Measurements from ENCODE around the gene SYT8. TPM values are rescaled to one million over a fixed set of nuclear protein-coding genes. Genes with fewer than 3 reads are reported as not detected.
"Not testable (repeated sequence)": the region's sequence is repeated elsewhere in the genome, so short reads cannot be mapped to it uniquely, and the experiment has no call there.

SYT8 gene
- total RNA-seq, 2 experiments from 2014 or later, result not detected

DNA sequence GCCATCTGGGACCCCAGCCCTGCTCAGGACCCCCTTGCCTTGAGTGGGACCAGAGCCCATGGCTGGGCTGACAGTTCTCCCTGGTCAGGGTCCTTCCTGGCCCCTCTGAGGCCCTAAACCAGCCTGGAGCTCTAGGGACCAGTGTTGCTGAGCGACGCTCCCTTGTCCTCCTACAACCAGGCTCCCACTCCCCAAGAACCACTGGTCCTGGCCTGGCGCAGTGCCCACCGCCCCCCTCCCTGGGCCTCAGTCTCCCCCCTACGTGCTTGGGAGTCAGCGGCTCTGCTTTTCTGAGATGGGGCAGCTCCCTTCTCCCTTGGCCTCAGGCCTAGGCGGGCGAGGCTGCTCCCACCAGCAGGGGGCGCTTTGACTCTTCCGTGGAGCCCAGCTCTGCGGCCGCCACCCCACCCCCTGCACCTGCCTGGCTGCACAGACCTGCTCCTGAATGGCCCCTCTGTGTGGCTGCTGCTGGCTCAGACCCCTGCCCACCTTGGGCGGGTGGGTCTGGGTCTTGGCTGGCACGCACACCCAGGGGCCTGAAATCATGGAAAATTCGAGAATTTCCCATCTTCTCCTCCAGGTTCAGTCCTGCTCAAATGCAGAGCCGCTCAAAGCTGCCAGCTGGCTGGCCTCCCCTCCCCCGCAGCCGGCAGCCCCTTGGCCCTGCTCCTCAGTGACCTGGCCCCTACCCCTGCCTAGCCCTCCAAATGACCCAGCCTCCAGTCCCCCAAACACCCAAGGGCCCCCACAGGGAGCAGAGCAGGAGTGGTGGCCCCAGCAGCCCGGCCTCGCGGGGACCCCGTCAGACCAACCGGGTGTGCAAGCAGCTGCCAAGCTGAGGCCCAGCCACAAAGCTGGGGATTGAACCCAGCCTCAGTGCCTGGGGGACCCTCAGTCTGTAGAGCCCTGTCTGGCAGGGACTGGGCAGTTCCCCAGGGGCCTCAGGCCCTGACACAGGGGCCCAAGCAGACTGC, 47.8 kb downstream of the SYT8 start:
- Mint-ChIP-seq H3K4me3 (no peak overlapping the region), H3K9me3 (no peaks in the 10 kb centered on the region), H3K4me1 (peaks cover 3% of the 10 kb centered on the region), H3K27me3 (no peaks in the 10 kb centered on the region), H3K27ac (no peak overlapping the region), H3K36me3 (peaks cover 3% of the 10 kb centered on the region)
- peak; percentile 89 for DNase-seq
- POLR2A ChIA-PET, result interaction anchor here (0.8 to 2.8 kb wide), 5 partner anchors 9 to 65 kb away, joined by 4 to 13 read pairs (median 5); partner anchors contain the start of gene LSP1
- peak; percentile 90 for ATAC-seq (ENCODE audit: low read depth)

DNA sequence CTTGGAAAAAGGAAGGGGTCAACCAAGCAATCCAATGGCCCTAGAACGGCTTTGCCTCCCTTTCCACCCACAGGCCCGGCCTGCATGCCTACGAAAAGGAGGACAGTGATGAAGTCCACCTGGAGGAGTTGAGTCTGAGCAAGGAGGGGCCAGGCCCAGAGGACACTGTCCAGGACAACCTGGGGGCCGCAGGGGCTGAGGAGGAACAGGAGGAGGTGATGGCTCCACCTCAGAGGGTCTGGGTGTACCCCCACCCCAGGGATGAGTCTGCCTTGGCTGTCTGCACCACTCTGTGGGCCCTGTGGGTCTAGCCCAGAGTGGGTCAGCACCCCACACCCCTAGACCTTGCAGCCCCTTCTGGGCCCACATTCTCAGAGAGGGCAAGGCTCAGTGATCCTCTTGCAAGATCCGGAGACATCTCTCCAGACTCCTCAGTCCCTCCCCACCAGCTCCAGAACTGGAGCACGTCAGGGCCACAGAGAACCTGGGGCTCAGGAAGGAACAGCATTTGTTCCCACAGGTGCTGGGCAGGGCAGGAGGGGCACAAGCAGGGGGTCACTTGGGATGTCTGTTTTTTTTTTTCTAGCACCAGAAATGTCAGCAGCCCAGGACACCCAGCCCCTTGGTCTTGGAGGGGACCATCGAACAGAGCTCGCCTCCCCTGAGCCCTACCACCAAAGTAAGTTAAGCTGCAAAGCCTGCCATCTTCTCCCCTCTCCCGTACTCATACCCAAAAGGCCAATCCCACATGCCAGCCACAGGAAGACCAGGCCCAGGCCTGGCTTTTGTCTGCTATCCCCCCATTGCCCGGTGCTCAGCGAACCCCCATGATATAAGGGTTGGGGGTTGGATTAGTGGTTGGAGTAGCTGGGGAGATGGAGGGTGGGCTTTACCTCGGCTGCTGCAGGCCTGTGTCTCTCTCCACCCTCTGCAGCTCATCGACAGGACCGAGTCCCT, 48.8 kb downstream of the SYT8 start:
- ATAC-seq (ENCODE audit: low read depth) (no peak), DNase-seq (peak; percentile 30)
- H3K4me1 Mint-ChIP-seq, result peaks cover 13% of the 10 kb centered on the region
- H3K36me3 Mint-ChIP-seq, result peaks cover 9% of the 10 kb centered on the region
- H3K4me3 Mint-ChIP-seq, result no peak overlapping the region
- H3K27ac Mint-ChIP-seq, result no peak overlapping the region
- POLR2A ChIA-PET, result interaction anchor here (1.5 to 2.8 kb wide), 2 partner anchors 30 to 33 kb away, joined by 5 to 13 read pairs; partner anchors contain the start of gene LSP1
- H3K9me3 Mint-ChIP-seq, result no peaks in the 10 kb centered on the region
- no peaks in the 10 kb centered on the region for H3K27me3 Mint-ChIP-seq

DNA sequence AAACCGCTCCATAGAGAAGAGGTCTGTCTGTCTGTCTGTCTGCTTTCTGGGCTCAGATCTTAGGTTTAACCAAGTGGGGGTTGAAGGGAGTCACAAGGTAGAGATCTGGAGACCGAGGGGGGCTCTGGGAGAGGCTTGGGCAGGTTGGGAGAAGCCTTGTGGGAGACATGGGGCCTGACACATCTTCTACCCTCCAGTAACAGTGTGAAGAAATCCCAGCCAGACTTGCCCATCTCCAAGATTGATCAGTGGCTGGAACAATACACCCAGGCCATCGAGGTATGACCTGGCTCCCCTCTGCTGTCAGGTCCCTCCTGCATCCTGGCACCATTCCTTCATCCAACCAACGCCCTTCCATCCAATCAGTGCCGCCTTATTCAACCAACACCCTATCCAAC, 49.5 kb downstream of the SYT8 start:
- no peak overlapping the region for H3K4me3 Mint-ChIP-seq
- no peak overlapping the region for H3K27ac Mint-ChIP-seq
- DNase-seq (peak; percentile 0), ATAC-seq (ENCODE audit: low read depth) (no peak)
- POLR2A ChIA-PET, result no interaction called here
- H3K27me3 Mint-ChIP-seq, result no peaks in the 10 kb centered on the region
- H3K4me1 Mint-ChIP-seq, result peaks cover 17% of the 10 kb centered on the region
- H3K9me3 Mint-ChIP-seq, result no peaks in the 10 kb centered on the region
- peaks cover 14% of the 10 kb centered on the region for H3K36me3 Mint-ChIP-seq

DNA sequence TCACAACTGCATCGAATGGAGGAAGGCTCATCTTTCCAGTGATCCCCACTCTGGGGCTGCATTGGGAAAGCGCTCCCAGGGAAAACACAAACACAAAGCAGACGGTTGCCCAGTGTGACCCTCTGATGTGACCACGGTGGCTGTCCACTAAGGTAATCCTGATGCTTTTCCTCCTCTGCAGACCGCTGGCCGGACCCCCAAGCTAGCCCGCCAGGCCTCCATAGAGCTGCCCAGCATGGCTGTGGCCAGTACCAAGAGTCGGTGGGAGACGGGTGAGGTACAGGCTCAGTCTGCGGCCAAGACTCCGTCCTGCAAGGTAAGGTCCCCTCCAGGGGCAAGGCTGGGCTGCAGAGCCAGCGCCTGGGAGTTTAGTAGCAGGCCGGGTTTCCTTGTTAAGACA, 51.8 kb downstream of the SYT8 start:
- not testable (repeated sequence) for H3K9me3 Mint-ChIP-seq; H3K4me3 Mint-ChIP-seq; H3K27me3 Mint-ChIP-seq; DNase-seq; ATAC-seq (ENCODE audit: low read depth); H3K27ac Mint-ChIP-seq
- H3K4me1 Mint-ChIP-seq, result peaks cover 23% of the 10 kb centered on the region
- peaks cover 15% of the 10 kb centered on the region for H3K36me3 Mint-ChIP-seq
- POLR2A ChIA-PET, result interaction anchor here (6.4 kb wide), 1 partner anchor 34 kb away, joined by 68 read pairs; the partner anchor contains the start of gene LSP1

Small RNA genes lying within 50 kb of the gene (microRNA-seq; reads per million reads assigned to microRNA genes)
- not detected for gene MIR4298
- not detected for gene MIR7847

Other genes with a start within 250 kb of the SYT8 start
- gene KRTAP5-1, start 249.7 kb upstream of the SYT8 start, total RNA-seq, result not detected
- gene KRTAP5-2, start 236.7 kb upstream of the SYT8 start, total RNA-seq, result not detected
- gene KRTAP5-3, start 226.5 kb upstream of the SYT8 start, total RNA-seq, result not detected
- gene KRTAP5-4, start 212.9 kb upstream of the SYT8 start, total RNA-seq, result not detected
- not detected for gene KRTAP5-5, start 205.2 kb upstream of the SYT8 start, total RNA-seq
- gene KRTAP5-6, start 137.8 kb upstream of the SYT8 start, total RNA-seq, result not detected
- gene IFITM10, start 84.4 kb upstream of the SYT8 start, total RNA-seq, result 1 to 10 TPM in 1 of 2 experiments, under 1 TPM in 1; 0.82 to 1.3 TPM
- 100 to 1,000 TPM; 192 to 208 TPM for gene CTSD, start 71.1 kb upstream of the SYT8 start, total RNA-seq
- under 1 TPM in 1 of 2 experiments, not detected in 1; 0.67 TPM for gene TNNI2, start 4.0 kb downstream of the SYT8 start, total RNA-seq
- gene LSP1, start 18.1 kb downstream of the SYT8 start, total RNA-seq, result 100 to 1,000 TPM; 438 to 453 TPM
- not detected for gene PRR33, start 56.9 kb downstream of the SYT8 start, total RNA-seq
- 10 to 100 TPM; 13.7 to 16.7 TPM for gene TNNT3, start 84.7 kb downstream of the SYT8 start, total RNA-seq
- gene MRPL23, start 112.3 kb downstream of the SYT8 start, total RNA-seq, result 10 to 100 TPM; 76.2 to 77.7 TPM
- not detected for gene H19, start 162.9 kb downstream of the SYT8 start, total RNA-seq